Esophagus muscularis mucosa (tissue), 4 donors: ENCODE data around the gene CHRND. TPM values are rescaled to one million over a fixed set of nuclear protein-coding genes. Genes with fewer than 3 reads are reported as not detected.

Source experiments
- DNase-seq: peaks from one replicate; pipeline ENCODE4 v3.0.0-alpha.2; 2017; ENCODE audit errors: extremely low spot score
- H3K27ac ChIP-seq, 4 donors: fragments of 200-600 bp; sonication (generic); replicated peaks in 1 of 4; 1 replicate in 3 of 4; 2 replicates in 1 of 4; pipeline ENCODE4 v1.5.1; 2016 to 2019; ENCODE audit warnings: mild to moderate bottlenecking in 1 of 4
- H3K27me3 ChIP-seq, 4 donors: fragments of 200-600 bp; sonication (generic); one replicate each; pipeline versions ENCODE4 v1.5.1 to v1.6.0; 2016 to 2019
- H3K36me3 ChIP-seq, 4 donors: fragments of 200-600 bp; sonication (generic); one replicate each; pipeline ENCODE4 v1.5.1; 2016 to 2019
- H3K4me1 ChIP-seq, 4 donors: fragments of 200-600 bp; sonication (generic); one replicate each; pipeline ENCODE4 v1.5.1; 2016 to 2019
- H3K4me3 ChIP-seq, 4 donors: fragments of 200-600 bp; sonication (generic); 1 replicate in 2 of 4; 2 replicates in 2 of 4; pipeline ENCODE4 v1.5.1; 2016 to 2019; ENCODE audit warnings: mild to moderate bottlenecking in 4 of 4, moderate library complexity in 1 of 4
- H3K9me3 ChIP-seq, 4 donors: fragments of 200-600 bp; sonication (generic); 1 replicate in 3 of 4; 2 replicates in 1 of 4; pipeline ENCODE4 v1.5.1; 2016 to 2019
- EP300 ChIP-seq: sonication (generic); formaldehyde crosslinking; IDR thresholded peaks from one replicate; pipeline ENCODE4 v1.6.1; 2017; ENCODE audit warnings: antibody characterized with exemption
- POLR2A ChIP-seq: fragments of 450-650 bp; IDR thresholded peaks from one replicate; pipeline ENCODE4 v1.6.1; 2017; ENCODE audit warnings: antibody characterized with exemption, moderate library complexity, mild to moderate bottlenecking, low read depth
- POLR2AphosphoS5 ChIP-seq, 2 donors: sonication (generic); formaldehyde crosslinking; IDR thresholded peaks; one replicate each; pipeline ENCODE4 v1.6.1; 2017; ENCODE audit warnings: antibody characterized with exemption in 2 of 2
- WGBS: methylation state at CpG from one replicate; pipeline ENCODE4 v1.1.5; 2018; 5-methylcytosine and 5-hydroxymethylcytosine counted together
- intact Hi-C: fragments of 100-400 bp; cut with DNase I; formaldehyde crosslinking; loops from one replicate; pipeline ENCODE4 v1.15.1; 2023
- total RNA-seq, 4 donors: library from RNA; depleted of rRNA; stranded (reverse); fragments of >200 nt; gene quantifications; one replicate each; pipeline versions ENCODE4 v1.1.0 to v1.2.1, GENCODE V29; 2016
- TF ChIP-seq, protein P1 (sequence below), 3 experiments: fragments of 200-600 bp in 2 of 3; fragments of 450-650 bp in 1 of 3; sonication (generic) in 2 of 3; IDR thresholded peaks; one replicate each; pipeline ENCODE4 v1.5.1; 2017 to 2019; ENCODE audit warnings: antibody characterized with exemption in 3 of 3, mild to moderate bottlenecking in 2 of 3, moderate library complexity in 1 of 3

The CHRND gene
- total RNA-seq, 4 donors from 2014 or later: not detected

GRCh38 chr2:232479341-232480200 lies 46.4 kb upstream of the CHRND start:
- 81% methylated on average over 11 of the region's 21 CpGs for WGBS
- DNase-seq: no peak
- no peaks in the 10 kb centered on the region for H3K36me3 ChIP-seq
- H3K27me3 ChIP-seq: peaks cover 0 to 62% (median 6%) of the 10 kb centered on the region in 4 donors
- intact Hi-C loops: no loop called here
- TF ChIP-seq, protein P1, sequence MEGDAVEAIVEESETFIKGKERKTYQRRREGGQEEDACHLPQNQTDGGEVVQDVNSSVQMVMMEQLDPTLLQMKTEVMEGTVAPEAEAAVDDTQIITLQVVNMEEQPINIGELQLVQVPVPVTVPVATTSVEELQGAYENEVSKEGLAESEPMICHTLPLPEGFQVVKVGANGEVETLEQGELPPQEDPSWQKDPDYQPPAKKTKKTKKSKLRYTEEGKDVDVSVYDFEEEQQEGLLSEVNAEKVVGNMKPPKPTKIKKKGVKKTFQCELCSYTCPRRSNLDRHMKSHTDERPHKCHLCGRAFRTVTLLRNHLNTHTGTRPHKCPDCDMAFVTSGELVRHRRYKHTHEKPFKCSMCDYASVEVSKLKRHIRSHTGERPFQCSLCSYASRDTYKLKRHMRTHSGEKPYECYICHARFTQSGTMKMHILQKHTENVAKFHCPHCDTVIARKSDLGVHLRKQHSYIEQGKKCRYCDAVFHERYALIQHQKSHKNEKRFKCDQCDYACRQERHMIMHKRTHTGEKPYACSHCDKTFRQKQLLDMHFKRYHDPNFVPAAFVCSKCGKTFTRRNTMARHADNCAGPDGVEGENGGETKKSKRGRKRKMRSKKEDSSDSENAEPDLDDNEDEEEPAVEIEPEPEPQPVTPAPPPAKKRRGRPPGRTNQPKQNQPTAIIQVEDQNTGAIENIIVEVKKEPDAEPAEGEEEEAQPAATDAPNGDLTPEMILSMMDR (IDR thresholded peaks at IDR 0.05): no peak
- TF ChIP-seq EP300 (no peak), POLR2A (no peak), POLR2AphosphoS5 (IDR thresholded peaks at IDR 0.05) (no peak)
- H3K4me3 ChIP-seq: no peak overlapping the region
- no peaks in the 10 kb centered on the region for H3K9me3 ChIP-seq
- no peak overlapping the region for H3K27ac ChIP-seq
- H3K4me1 ChIP-seq: no peaks in the 10 kb centered on the region

DNA sequence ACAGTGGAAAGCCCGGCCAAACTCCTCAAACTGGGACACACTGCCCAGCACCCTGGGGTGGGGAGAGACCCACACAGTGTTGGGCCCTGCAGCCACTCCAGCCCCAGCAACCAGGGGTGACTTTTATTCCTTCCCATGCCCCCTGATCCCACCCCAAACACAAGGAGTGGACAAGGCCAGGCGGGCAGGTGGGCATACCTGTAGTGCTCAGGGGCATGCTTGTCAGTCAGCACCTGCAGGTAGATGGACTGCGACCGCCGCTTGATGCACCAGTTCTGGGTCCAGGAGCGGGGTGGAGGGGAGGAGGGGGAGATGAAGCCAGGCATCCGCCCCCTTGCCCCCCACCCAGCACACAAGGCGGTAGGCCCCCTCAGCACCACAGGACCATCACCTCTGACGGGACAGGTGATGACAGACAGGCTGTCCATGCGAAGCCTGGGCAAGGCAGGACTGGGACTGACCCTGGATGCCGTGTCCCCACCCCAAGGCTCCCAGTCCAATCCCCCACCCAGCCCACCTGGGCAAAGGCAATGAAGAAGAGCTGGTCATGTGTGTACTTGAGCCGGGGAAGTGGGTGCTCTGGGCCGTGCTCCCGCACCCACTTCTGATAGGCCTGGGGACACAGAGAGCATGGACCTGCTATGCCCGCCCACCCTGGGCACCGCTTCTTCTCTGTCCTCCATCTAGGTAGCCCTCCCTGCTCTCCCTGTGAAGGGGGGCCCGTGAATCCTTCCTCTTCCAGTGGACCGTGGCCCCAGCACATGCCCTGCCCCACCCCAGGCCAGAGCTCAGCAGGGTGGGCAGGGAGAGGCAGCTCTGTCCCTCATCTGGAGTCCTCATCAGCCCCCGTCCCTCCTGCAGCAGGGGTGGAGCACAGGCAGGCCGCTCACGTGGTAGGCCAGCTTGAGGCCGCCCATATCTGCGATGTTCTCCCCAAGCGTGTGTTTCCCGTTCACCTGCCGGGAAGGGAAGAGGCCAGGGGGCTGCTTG lies 45.5 kb upstream of the CHRND start:
- Histone ChIP-seq H3K27ac (no peak overlapping the region), H3K4me3 (no peak overlapping the region), H3K36me3 (no peaks in the 10 kb centered on the region), H3K27me3 (peaks cover 0 to 66% (median 11%) of the 10 kb centered on the region in 4 donors), H3K9me3 (no peaks in the 10 kb centered on the region), H3K4me1 (peaks cover 0 to 5% (median 2%) of the 10 kb centered on the region in 4 donors)
- TF ChIP-seq EP300: no peak
- no peak for TF ChIP-seq POLR2AphosphoS5 (IDR thresholded peaks at IDR 0.05)
- TF ChIP-seq POLR2A: no peak
- TF ChIP-seq, protein P1 (IDR thresholded peaks at IDR 0.05): no peak
- no peak for DNase-seq
- intact Hi-C loops: no loop called here
- WGBS: 84% methylated on average over 20 of the region's 26 CpGs

DNA sequence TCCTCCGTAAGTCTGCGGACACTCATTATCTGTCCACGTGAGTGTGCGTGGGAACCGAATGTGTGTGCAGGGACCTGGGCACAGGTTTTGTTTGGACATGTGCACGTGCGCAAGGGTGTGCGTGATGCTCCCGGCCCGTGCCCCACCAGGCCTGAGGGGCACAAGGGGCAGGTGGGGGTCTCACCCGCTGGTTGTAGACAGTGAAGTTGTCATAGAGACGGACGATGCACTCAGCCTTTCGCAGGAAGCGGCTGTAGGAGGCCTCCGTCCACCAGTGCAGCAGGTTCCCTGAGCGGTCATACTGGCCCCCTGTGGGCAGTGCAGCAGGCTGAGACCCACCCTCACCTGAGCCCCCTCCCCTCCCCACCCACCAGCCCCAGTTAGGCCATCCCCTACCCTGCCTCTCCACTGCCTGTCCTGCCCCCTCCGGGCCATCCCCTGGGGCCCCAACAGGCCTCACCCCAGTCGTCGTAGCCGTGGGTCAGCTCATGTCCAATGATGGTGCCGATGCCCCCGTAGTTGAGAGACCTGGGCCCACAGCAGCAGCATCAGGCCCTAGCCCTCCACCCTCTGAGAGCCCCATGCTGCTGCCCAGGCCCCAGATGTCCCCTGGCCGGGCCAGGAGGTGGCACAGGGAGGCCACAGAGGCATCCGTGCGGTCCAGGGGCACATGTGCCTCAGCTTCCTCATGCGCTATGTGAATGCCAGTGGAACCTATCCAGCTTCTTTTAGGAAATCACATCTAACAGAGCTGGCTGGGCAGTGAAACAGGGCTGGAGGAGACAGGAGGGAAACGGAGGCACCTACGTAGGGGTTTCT lies 44.4 kb upstream of the CHRND start:
- no peaks in the 10 kb centered on the region for H3K36me3 ChIP-seq
- DNase-seq: no peak
- TF ChIP-seq POLR2A: no peak
- no peak for TF ChIP-seq EP300
- TF ChIP-seq, protein P1 (IDR thresholded peaks at IDR 0.05): no peak
- no peak for TF ChIP-seq POLR2AphosphoS5 (IDR thresholded peaks at IDR 0.05)
- no peak overlapping the region for H3K27ac ChIP-seq
- no peaks in the 10 kb centered on the region for H3K9me3 ChIP-seq
- peaks cover 0 to 15% (median 10%) of the 10 kb centered on the region in 4 donors for H3K4me1 ChIP-seq
- peaks cover 0 to 75% (median 20%) of the 10 kb centered on the region in 4 donors for H3K27me3 ChIP-seq
- 89% methylated on average over 18 of the region's 29 CpGs for WGBS
- intact Hi-C loops: no loop called here
- H3K4me3 ChIP-seq: no peak overlapping the region
